ENCODE data around the gene SETX. TPM values are rescaled to one million over a fixed set of nuclear protein-coding genes. Genes with fewer than 3 reads are reported as not detected.

Gene SETX
- total and polyA plus RNA-seq, 2 of the 13 experiments (the other 11 are each of a cell fraction or from before 2014, with no cell fraction given): 13.2 to 39.0 TPM

DNA sequence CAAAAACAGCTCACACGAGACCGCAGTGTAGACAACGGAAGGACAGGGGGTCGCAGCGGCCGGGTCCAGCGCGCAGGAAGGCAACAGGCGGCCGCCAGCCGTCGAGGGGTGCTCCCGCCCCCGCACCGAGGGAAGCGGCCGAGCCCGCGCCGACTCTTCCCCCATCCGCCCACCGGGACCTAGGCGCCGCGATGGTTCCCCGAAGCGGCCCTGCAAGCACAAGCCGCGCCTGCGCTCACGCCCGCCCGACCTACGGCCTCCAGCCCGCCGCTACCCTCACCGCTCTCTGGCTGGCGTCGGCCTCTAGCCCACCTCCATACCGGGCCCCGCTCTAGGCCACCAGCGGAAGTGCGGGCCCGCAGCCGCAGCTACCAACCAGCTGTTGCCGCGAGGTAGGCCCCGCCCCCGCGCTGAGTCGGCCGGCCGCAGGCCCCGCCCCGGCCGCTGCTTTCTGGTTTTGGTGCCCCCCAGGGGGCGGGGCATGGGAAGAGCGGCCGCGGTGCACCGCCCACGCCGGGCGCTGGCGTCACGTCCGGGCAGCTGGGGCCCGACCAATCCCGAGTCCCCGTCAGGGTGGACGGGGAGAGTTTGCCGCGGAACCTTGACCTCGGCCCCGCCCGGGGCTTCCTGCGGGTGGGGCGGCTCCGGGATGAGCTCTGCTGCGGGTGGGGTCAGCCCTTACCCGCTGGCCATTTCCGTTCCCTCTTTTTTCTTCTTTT is at the start of gene SETX (continued):
- TF ChIP-seq KLF12 (CRISPR knock-in tag; IDR thresholded peaks at IDR 0.05; ENCODE audit: borderline replicate concordance) (0 out of 2 replicates have a peak, but pooled peaks have one; percentile 26), HDAC1 (CRISPR knock-in tag; IDR thresholded peaks at IDR 0.05) (peak; percentile 78), MBD4 (IDR thresholded peaks at IDR 0.05; ENCODE audit: borderline replicate concordance, low read length) (no peak), FOXP4 (CRISPR knock-in tag; IDR thresholded peaks at IDR 0.05) (peak; percentile 40; the same call in 1 of the 2 replicates), TMF1 (CRISPR knock-in tag; IDR thresholded peaks at IDR 0.05; ENCODE audit: low read depth) (no peak; the same call in 1 of the 2 replicates), ZNF740 (CRISPR knock-in tag; IDR thresholded peaks at IDR 0.05) (no peak), KMT2B (CRISPR knock-in tag; IDR thresholded peaks at IDR 0.05) (0 out of 2 replicates have a peak, but pooled peaks have one; percentile 12), ZBTB34 (CRISPR knock-in tag; IDR thresholded peaks at IDR 0.05) (no peak), NCOR1 (IDR thresholded peaks at IDR 0.05; ENCODE audit: borderline replicate concordance, low read length) (no peak), ZFP91 (CRISPR knock-in tag; IDR thresholded peaks at IDR 0.05; ENCODE audit: borderline replicate concordance) (peak; percentile 49; the same call in 1 of the 2 replicates), THAP8 (CRISPR knock-in tag; IDR thresholded peaks at IDR 0.05; ENCODE audit: borderline replicate concordance) (no peak), KDM1A (CRISPR knock-in tag; IDR thresholded peaks at IDR 0.05) (no peak), RFX1 (IDR thresholded peaks at IDR 0.05) (no peak), ZNF138 (CRISPR knock-in tag; IDR thresholded peaks at IDR 0.05; ENCODE audit: low read depth) (peak; percentile 55; the same call in 1 of the 2 replicates), CENPBD1 (CRISPR knock-in tag; IDR thresholded peaks at IDR 0.05; ENCODE audit: borderline replicate concordance, low read depth) (no peak), ARNT (IDR thresholded peaks at IDR 0.05) (no peak), SRSF4 (IDR thresholded peaks at IDR 0.05; ENCODE audit: low read depth, low read length, poor library complexity, severe bottlenecking) (no peak), PBX2 (CRISPR knock-in tag; IDR thresholded peaks at IDR 0.05) (no peak)
- TF ChIP-seq, protein P1, sequence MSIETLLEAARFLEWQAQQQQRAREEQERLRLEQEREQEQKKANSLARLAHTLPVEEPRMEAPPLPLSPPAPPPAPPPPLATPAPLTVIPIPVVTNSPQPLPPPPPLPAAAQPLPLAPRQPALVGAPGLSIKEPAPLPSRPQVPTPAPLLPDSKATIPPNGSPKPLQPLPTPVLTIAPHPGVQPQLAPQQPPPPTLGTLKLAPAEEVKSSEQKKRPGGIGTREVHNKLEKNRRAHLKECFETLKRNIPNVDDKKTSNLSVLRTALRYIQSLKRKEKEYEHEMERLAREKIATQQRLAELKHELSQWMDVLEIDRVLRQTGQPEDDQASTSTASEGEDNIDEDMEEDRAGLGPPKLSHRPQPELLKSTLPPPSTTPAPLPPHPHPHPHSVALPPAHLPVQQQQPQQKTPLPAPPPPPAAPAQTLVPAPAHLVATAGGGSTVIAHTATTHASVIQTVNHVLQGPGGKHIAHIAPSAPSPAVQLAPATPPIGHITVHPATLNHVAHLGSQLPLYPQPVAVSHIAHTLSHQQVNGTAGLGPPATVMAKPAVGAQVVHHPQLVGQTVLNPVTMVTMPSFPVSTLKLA (IDR thresholded peaks at IDR 0.05): no peak
